ENCODE results near the gene HIRA.
"Not testable (repeated sequence)": the region's sequence is repeated elsewhere in the genome, so short reads cannot be mapped to it uniquely, and the experiment has no call there.

HIRA gene

DNA sequence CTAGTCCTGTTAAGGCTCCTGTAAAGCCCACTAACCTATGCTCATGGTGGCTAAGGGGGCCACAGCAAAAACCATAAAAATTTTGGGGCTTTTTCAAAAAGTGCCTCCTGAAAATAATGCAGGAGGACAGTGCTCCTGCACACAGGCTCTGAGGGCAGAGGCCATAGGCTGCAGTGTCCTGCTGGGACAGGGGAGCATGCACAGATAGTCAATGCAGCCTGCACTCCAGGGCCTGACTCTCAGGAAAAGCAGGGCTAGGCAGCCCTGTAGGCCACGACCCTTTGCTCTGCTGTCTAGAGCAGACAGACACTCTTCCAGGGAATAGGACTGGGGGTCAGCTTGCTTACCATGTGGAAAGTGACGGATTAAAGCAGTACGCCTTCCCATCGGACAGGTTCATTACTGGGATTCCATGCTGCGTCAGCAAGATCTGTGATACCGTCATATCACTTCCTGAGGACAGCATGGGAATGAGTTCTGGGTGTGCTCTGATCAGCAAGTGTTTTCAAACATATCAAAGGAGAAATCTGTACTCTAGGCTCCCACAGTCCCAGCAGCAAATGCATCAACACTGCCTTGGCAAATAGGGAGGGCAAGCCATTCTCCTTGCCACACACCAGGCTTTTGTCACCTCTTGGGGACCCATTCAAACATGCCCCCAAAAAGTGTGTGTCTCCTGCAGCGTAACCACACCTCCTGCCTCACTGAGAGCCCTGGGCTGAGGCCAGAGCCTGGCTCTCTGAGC lies 75.9 kb downstream of the HIRA start:
- DNase-seq (ENCODE audit: low read depth), result no peak

- no peak for DNase-seq (ENCODE audit: low read depth)
Measured at GRCh38 chr22:19354201-19354600, 77.3 kb downstream of the HIRA start.

GRCh38 chr22:19353363-19354131 lies 78.0 kb downstream of the HIRA start:
- DNase-seq (ENCODE audit: low read depth), result no peak

DNA sequence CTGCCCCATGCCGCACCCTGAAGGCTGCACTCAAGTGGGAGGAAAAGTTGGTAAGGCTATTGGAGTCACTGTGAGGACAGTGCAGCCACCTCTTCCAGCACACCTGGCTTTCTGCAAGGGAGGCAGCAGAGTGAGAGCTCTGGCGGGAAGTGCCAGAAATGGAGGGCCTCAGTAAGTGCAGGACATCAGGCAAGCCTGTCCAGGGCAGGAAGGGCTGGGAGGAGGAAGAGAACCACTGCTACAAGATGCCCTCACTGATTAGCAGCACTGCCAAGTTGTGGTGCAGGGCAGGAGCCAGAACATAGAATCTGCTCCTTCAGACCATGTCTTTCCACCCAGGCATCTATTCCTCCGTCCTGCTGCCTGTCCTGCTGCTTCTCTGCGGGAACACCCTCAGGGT lies 78.8 kb downstream of the HIRA start:
- no peak for DNase-seq (ENCODE audit: low read depth)

DNA sequence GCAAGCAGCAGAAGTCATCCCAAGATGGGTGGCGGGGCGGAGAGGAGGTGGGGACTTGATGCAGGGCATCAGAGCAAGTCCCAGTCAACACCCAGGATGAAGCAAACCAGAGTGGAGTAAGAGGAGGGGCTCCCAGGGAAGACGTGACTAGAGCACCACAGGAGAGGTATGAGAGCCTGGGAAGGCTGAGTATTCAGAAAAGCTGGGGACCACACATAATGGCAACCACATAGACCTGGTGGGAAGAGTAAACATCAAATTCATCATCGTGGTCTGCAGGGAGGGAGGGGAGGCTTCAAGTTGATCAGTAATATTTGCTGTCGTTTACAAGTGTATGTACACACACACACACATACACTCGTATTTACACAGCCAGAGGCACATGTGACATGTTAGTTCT lies 79.3 kb downstream of the HIRA start:
- DNase-seq (ENCODE audit: low read depth), result no peak

- no peak for DNase-seq (ENCODE audit: low read depth)
Measured at GRCh38 chr22:19351604-19352003, 79.9 kb downstream of the HIRA start.

DNA sequence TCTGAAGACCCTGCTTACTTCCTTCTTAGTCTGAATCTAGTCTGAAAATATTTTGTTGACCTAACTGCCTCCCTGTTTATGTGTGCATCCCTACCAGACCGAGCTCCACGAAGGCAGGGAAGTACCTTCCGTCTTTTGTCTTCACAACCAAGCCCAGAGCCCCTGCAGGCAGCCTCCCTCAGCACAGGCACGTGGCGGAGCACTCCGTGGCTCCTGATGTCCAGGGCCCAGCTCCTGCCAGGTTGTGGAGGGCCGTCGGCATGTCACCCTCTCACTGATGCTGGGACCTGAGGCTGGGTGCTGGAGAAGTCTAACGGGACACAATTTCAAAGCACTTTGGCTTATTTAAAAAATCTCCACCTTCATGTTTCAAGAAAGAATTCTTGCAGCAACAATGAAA lies 80.6 kb downstream of the HIRA start:
- DNase-seq (ENCODE audit: low read depth), result no peak

DNA sequence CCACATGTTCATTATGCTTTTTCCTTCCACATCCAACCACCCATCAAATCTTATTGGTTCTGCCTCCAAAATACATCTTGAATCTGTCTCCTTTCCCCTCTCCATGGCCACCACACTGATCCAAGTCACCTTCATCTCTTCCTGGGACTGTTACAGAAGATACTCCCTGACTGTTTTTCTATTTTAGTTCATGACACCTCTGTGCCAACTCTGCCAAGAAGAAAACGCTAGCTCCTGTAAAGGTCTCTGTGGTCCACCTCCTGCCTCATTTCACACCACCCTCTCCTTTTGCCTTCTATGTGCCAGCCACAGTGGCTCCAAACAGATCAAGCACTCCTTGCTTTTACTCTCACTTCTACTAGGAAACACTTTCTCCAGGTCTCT lies 81.1 kb downstream of the HIRA start:
- no peak for DNase-seq (ENCODE audit: low read depth)

- DNase-seq (ENCODE audit: low read depth), result no peak
Measured at GRCh38 chr22:19349778-19350475, 81.6 kb downstream of the HIRA start.

GRCh38 chr22:19346677-19347265 lies 84.8 kb downstream of the HIRA start:
- no peak for DNase-seq (ENCODE audit: low read depth)

- DNase-seq (ENCODE audit: low read depth), result no peak
Measured at GRCh38 chr22:19344420-19344819, 87.1 kb downstream of the HIRA start.

- DNase-seq (ENCODE audit: low read depth), result no peak
Measured at GRCh38 chr22:19343470-19343869, 88.1 kb downstream of the HIRA start.

- DNase-seq (ENCODE audit: low read depth), result no peak
Measured at GRCh38 chr22:19341500-19341899, 90.0 kb downstream of the HIRA start.

GRCh38 chr22:19337137-19337536 lies 94.4 kb downstream of the HIRA start:
- DNase-seq (ENCODE audit: low read depth), result no peak

GRCh38 chr22:19336133-19337075 lies 95.1 kb downstream of the HIRA start:
- DNase-seq (ENCODE audit: low read depth), result no peak

DNA sequence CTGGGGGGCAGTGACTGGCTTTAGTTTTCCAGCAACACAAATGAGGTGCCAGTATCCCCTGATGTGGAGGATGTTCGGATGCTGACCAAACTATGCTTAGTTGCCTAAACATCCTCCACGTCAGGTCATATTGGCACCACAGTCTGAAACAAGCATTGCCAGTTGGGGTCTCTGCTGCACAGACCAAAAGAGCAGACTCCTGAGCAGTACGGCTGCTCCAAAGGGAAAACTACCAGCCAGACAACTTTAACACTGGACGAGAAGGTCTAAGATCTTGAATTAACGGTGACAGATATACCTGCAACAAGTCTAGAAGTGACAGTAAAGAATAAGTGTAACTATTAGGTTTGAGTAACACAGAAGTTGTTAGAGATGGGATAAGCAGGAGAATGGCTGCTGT lies 99.6 kb downstream of the HIRA start:
- DNase-seq (ENCODE audit: low read depth), result no peak

GRCh38 chr22:19331474-19331873 lies 100.1 kb downstream of the HIRA start:
- no peak for DNase-seq (ENCODE audit: low read depth)

- no peak for DNase-seq (ENCODE audit: low read depth)
Measured at GRCh38 chr22:19330865-19331418, 100.6 kb downstream of the HIRA start.

DNA sequence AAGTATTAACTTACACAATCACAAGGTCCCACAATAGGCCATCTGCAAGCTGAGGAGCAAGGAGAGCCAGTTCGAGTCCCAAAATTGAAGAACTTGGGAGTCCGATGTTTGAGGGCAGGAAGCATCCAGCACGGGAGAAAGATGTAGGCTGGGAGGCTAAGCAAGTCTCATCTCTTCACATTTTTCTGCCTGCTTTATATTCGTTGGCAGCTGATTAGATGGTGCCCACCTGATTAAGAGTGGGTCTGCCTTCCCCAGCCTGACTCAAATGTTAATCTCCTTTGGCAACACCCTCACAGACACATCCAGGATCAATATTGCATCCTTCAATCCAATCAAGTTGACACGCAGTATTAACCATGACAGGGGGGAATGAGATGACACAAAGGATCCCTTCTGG lies 101.3 kb downstream of the HIRA start:
- not testable (repeated sequence) for DNase-seq (ENCODE audit: low read depth)

DNA sequence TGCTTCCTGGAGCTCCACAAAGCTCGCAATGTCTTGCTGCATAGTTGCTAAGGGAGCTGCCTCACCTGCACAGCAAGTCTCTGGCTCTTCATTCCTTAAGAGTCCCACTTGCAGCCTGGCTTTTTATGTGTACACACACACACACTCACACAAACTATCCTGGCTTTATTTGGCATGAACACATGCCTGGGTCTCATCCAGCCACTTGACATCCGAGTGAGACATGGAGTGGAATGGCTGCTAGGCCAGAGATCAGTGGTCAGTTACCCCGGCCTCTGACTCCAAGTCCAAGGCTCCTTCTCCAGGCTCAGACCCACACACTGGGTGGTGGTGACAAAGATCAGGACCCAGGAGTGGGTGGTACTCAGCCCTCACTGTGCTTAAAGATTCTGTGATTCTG lies 102.1 kb downstream of the HIRA start:
- DNase-seq (ENCODE audit: low read depth), result no peak

DNA sequence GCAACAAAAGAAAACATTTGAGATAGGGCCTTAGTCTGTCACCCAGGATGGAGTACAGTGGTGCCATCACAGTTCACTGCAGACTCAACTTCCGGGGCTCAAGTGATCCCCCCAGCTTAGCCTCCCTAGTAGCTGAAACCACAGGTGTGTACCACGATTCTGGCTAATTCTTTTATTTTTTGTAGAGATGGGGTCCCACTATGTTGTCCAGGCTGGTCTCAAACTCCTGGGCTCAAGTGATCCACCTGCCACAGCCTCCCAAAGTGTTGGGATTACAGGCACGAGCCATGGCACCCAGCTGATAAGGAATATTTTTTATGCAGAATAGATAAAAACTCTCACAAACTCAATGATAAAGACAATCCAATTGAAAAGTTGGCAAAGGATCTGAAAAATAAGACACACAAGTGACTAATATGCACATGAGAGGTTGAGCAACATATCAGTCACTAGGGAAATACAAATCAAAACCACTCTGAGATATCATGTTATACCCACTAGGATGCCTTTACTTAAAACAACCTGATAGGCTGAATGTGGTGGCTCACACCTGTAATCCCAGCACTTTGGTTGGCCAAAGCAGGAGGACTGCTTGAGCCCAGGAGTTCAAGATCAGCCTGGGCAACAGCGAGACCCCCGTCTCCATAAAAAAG lies 106.1 kb downstream of the HIRA start:
- DNase-seq (ENCODE audit: low read depth), result no peak

Measured in GM04503 (cell line).